CD14-positive monocyte (primary cell): ENCODE results near the gene RELL2. TPM values are rescaled to one million over a fixed set of nuclear protein-coding genes. Genes with fewer than 3 reads are reported as not detected.

Source experiments
- DNase-seq, 3 donors: peaks; one replicate each; pipeline ENCODE4 v3.0.0-alpha.2; 2011 to 2022
- H2AFZ ChIP-seq: 2 replicates; pipeline ENCODE4 v1.6.0; 2012; ENCODE audit warnings: mild to moderate bottlenecking, low read depth, low read length, inconsistent platforms; ENCODE audit not compliant: insufficient read depth, poor library complexity, severe bottlenecking
- H3K27ac ChIP-seq, 2 donors: 1 replicate in 1 of 2; 2 replicates in 1 of 2; pipeline ENCODE4 v1.5.1; 2012 to 2013; ENCODE audit warnings: low read length in 2 of 2, control low read depth in 1 of 2, inconsistent platforms in 1 of 2, low read depth in 1 of 2, mild to moderate bottlenecking in 1 of 2
- H3K27me3 ChIP-seq, 2 donors: one replicate each; pipeline versions ENCODE4 v1.6.0 to v1.6.1; 2011 to 2013; ENCODE audit warnings: low read length in 2 of 2; ENCODE audit not compliant: control insufficient read depth in 2 of 2, insufficient read depth in 2 of 2
- H3K36me3 ChIP-seq, 2 donors: replicated peaks in 1 of 2; 1 replicate in 1 of 2; 2 replicates in 1 of 2; pipeline versions ENCODE4 v1.5.1 to v1.6.1; 2012 to 2013; ENCODE audit warnings: low read length in 2 of 2, control low read depth in 1 of 2, inconsistent platforms in 1 of 2, mild to moderate bottlenecking in 1 of 2; ENCODE audit not compliant: insufficient read depth in 2 of 2, control insufficient read depth in 1 of 2
- H3K4me1 ChIP-seq, 2 donors: 1 replicate in 1 of 2; 2 replicates in 1 of 2; pipeline versions ENCODE4 v1.5.1 to v1.6.1; 2012 to 2013; ENCODE audit warnings: low read length in 2 of 2, control low read depth in 1 of 2, inconsistent platforms in 1 of 2, mild to moderate bottlenecking in 1 of 2, moderate library complexity in 1 of 2; ENCODE audit not compliant: insufficient read depth in 2 of 2, control insufficient read depth in 1 of 2
- H3K4me2 ChIP-seq: replicated peaks from 2 replicates; pipeline ENCODE3; 2012; ENCODE audit warnings: low read length, moderate library complexity, mild to moderate bottlenecking; ENCODE audit not compliant: poor library complexity, severe bottlenecking; ENCODE audit errors: extremely low read depth
- H3K4me3 ChIP-seq, 3 experiments: fragments of 200-600 bp in 1 of 3; sonication (generic) in 1 of 3; replicated peaks in 1 of 3; 1 replicate in 2 of 3; 2 replicates in 1 of 3; pipeline ENCODE4 v1.5.1; 2011 to 2013; ENCODE audit warnings: low read length in 3 of 3, mild to moderate bottlenecking in 3 of 3, control low read depth in 2 of 3, low read depth in 2 of 3, inconsistent platforms in 1 of 3, moderate library complexity in 1 of 3
- H3K79me2 ChIP-seq: 2 replicates; pipeline ENCODE4 v1.6.0; 2012; ENCODE audit warnings: mild to moderate bottlenecking, control low read depth, inconsistent platforms, low read length, moderate library complexity; ENCODE audit not compliant: insufficient read depth
- H3K9ac ChIP-seq: 2 replicates; pipeline ENCODE4 v1.6.0; 2017; ENCODE audit warnings: low read length, mild to moderate bottlenecking; ENCODE audit not compliant: insufficient read depth, poor library complexity, severe bottlenecking
- H3K9me3 ChIP-seq, 2 donors: replicated peaks in 1 of 2; 1 replicate in 1 of 2; 2 replicates in 1 of 2; pipeline versions ENCODE4 v1.5.1 to v1.6.1; 2012 to 2013; ENCODE audit warnings: low read length in 2 of 2, control low read depth in 1 of 2; ENCODE audit not compliant: control insufficient read depth in 1 of 2, insufficient read depth in 1 of 2
- H4K20me1 ChIP-seq: 2 replicates; pipeline ENCODE4 v1.6.0; 2012; ENCODE audit warnings: mild to moderate bottlenecking, low read length, control low read depth, moderate library complexity; ENCODE audit not compliant: insufficient read depth
- H3K27ac Mint-ChIP-seq, 7 donors: one replicate each; pipeline ENCODE4 v1.8.0; 2020; ENCODE audit warnings: mild to moderate bottlenecking in 7 of 7, mixed read lengths in 7 of 7, moderate library complexity in 6 of 7, inconsistent platforms in 2 of 7
- H3K27me3 Mint-ChIP-seq, 3 donors: one replicate each; pipeline ENCODE4 v1.8.0; 2021 to 2022; ENCODE audit warnings: low read depth in 3 of 3, mild to moderate bottlenecking in 3 of 3, mixed read lengths in 3 of 3, moderate library complexity in 3 of 3, inconsistent platforms in 1 of 3
- H3K36me3 Mint-ChIP-seq, 2 donors: one replicate each; pipeline ENCODE4 v1.8.0; 2020; ENCODE audit warnings: mixed read lengths in 2 of 2, inconsistent platforms in 1 of 2, mild to moderate bottlenecking in 1 of 2
- H3K4me1 Mint-ChIP-seq: one replicate; pipeline ENCODE4 v1.8.0; 2020; ENCODE audit warnings: mild to moderate bottlenecking, mixed read lengths
- H3K4me3 Mint-ChIP-seq, 2 donors: one replicate each; pipeline ENCODE4 v1.8.0; 2020; ENCODE audit warnings: mild to moderate bottlenecking in 2 of 2, mixed read lengths in 2 of 2, moderate library complexity in 1 of 2
- H3K9me3 Mint-ChIP-seq, 7 donors: one replicate each; pipeline ENCODE4 v1.8.0; 2020 to 2022; ENCODE audit warnings: mixed read lengths in 7 of 7, mild to moderate bottlenecking in 6 of 7, moderate library complexity in 6 of 7, inconsistent platforms in 2 of 7
- WGBS: methylation state at CpG from one replicate; pipeline ENCODE4 v1.1.5; 2013; ENCODE audit warnings: missing lambda C conversion rate; ENCODE audit not compliant: insufficient coverage; 5-methylcytosine and 5-hydroxymethylcytosine counted together
- intact Hi-C, 2 donors: fragments of 100-400 bp; cut with micrococcal nuclease; formaldehyde crosslinking; loops; one replicate each; pipeline versions ENCODE4 v1.15.0 to v1.15.1; 2023
- polyA plus RNA-seq, 3 donors: library from polyadenylated mRNA; depleted of rRNA in 1 of 3; unstranded in 2 of 3; stranded (reverse) in 1 of 3; fragments of 300-500 nt in 2 of 3; fragments of >200 nt in 1 of 3; fragmentation: Illumina TruSeq in 2 of 3; gene quantifications; 1 replicate in 2 of 3; 2 replicates in 1 of 3; pipeline ENCODE4 v1.2.3, GENCODE V29; 2012 to 2021
- TF ChIP-seq, protein P1 (sequence below): fragments of 200-600 bp; IDR thresholded peaks from one replicate; pipeline ENCODE4 v1.8.0; 2022; ENCODE audit warnings: antibody characterized with exemption, mild to moderate bottlenecking

Gene RELL2
- polyA plus RNA-seq, 3 donors: 1.0 to 17.3 (median 1.3) TPM

- H3K27me3 ChIP-seq: no peaks in the 10 kb centered on the region
- H3K27ac ChIP-seq: peak overlapping the region; percentile 82 to 87
- peak overlapping the region in 1 of 3 experiments; percentile 43 for H3K4me3 ChIP-seq
- peaks cover 25 to 32% of the 10 kb centered on the region in 2 donors for H3K4me1 ChIP-seq
- peaks cover 0 to 2% (median under 1%) of the 10 kb centered on the region in 3 donors for H3K27me3 Mint-ChIP-seq
- peak overlapping the region; percentile 82 to 93 (median 90) for H3K27ac Mint-ChIP-seq
- H3K4me2 ChIP-seq: peak overlapping the region; percentile 64
- intact Hi-C loops: no loop called here
- peak overlapping the region in 1 of 2 donors; percentile 62 for H3K4me3 Mint-ChIP-seq
- no peaks in the 10 kb centered on the region for H3K9me3 ChIP-seq
- H3K79me2 ChIP-seq: peaks cover 30% of the 10 kb centered on the region
- H3K36me3 Mint-ChIP-seq: peaks cover 57 to 76% of the 10 kb centered on the region in 2 donors
- H3K9me3 Mint-ChIP-seq: peaks cover 0 to 2% (median 0%) of the 10 kb centered on the region in 7 donors
- peak overlapping the region; percentile 39 for H3K9ac ChIP-seq
- TF ChIP-seq, protein P1, sequence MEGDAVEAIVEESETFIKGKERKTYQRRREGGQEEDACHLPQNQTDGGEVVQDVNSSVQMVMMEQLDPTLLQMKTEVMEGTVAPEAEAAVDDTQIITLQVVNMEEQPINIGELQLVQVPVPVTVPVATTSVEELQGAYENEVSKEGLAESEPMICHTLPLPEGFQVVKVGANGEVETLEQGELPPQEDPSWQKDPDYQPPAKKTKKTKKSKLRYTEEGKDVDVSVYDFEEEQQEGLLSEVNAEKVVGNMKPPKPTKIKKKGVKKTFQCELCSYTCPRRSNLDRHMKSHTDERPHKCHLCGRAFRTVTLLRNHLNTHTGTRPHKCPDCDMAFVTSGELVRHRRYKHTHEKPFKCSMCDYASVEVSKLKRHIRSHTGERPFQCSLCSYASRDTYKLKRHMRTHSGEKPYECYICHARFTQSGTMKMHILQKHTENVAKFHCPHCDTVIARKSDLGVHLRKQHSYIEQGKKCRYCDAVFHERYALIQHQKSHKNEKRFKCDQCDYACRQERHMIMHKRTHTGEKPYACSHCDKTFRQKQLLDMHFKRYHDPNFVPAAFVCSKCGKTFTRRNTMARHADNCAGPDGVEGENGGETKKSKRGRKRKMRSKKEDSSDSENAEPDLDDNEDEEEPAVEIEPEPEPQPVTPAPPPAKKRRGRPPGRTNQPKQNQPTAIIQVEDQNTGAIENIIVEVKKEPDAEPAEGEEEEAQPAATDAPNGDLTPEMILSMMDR: no peak
- peaks cover 56 to 62% of the 10 kb centered on the region in 2 donors for H3K36me3 ChIP-seq
- peak; percentile 82 to 90 (median 84) for DNase-seq
- H3K4me1 Mint-ChIP-seq: peaks cover 37% of the 10 kb centered on the region
- H2AFZ ChIP-seq: peak overlapping the region; percentile 67
- no peaks in the 10 kb centered on the region for H4K20me1 ChIP-seq
Observed at GRCh38 chr5:141623186-141623585, 13.6 kb upstream of the RELL2 start.

DNA sequence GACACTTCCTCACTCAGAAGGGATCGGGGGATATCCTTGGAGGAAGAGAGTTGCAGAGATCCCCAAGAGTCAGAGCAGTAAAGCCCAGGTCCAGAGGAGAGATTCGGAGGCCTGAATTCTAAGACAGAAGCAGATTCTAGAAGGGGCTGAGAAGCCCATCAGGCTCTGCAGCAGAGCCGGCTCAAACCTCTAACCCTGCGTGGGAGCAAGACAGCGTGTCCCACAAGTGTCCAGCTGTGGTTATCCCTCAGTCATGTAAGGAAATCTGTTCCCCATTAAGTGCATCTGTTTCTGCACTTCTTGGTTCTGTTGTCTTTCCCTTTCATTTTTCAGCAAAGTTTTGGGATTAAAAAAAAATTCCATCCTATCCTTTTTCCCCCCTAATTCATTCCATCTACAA, 13.2 kb upstream of the RELL2 start:
- TF ChIP-seq, protein P1: no peak
- no peaks in the 10 kb centered on the region for H3K9me3 ChIP-seq
- peak overlapping the region; percentile 82 to 87 for H3K27ac ChIP-seq
- no peaks in the 10 kb centered on the region for H4K20me1 ChIP-seq
- peak overlapping the region; percentile 67 for H2AFZ ChIP-seq
- DNase-seq: no peak
- peak overlapping the region; percentile 64 for H3K4me2 ChIP-seq
- H3K79me2 ChIP-seq: peaks cover 25% of the 10 kb centered on the region
- H3K36me3 Mint-ChIP-seq: peaks cover 61 to 80% of the 10 kb centered on the region in 2 donors
- H3K27me3 ChIP-seq: no peaks in the 10 kb centered on the region
- H3K4me1 ChIP-seq: peaks cover 25 to 32% of the 10 kb centered on the region in 2 donors
- peak overlapping the region; percentile 39 for H3K9ac ChIP-seq
- 13% methylated on average over 4 of the region's 5 CpGs for WGBS
- peak overlapping the region; percentile 82 to 93 (median 89) for H3K27ac Mint-ChIP-seq
- no peaks in the 10 kb centered on the region for H3K9me3 Mint-ChIP-seq
- intact Hi-C loops: no loop called here
- H3K36me3 ChIP-seq: peaks cover 60 to 66% of the 10 kb centered on the region in 2 donors
- peaks cover 37% of the 10 kb centered on the region for H3K4me1 Mint-ChIP-seq
- peak overlapping the region in 1 of 2 donors; percentile 62 for H3K4me3 Mint-ChIP-seq
- peak overlapping the region in 1 of 3 experiments; percentile 43 for H3K4me3 ChIP-seq
- H3K27me3 Mint-ChIP-seq: peaks cover 0 to 2% (median 0%) of the 10 kb centered on the region in 3 donors
